Adrenal gland (tissue), 5 donors: ENCODE measurements around the gene MYPN.

ENCODE experiments used
- POLR2A ChIP-seq, 2 donors: fragments of 450-650 bp; IDR thresholded peaks; one replicate each; pipeline ENCODE4 v1.6.1; 2017; ENCODE audit warnings: antibody characterized with exemption in 2 of 2, mild to moderate bottlenecking in 2 of 2, moderate library complexity in 1 of 2
- TF ChIP-seq, protein P1 (sequence below), 6 experiments: fragments of 450-650 bp in 4 of 6; fragments of 200-600 bp in 2 of 6; sonication (generic) in 1 of 6; IDR thresholded peaks; 1 replicate in 5 of 6; 2 replicates in 1 of 6; pipeline versions ENCODE4 v1.5.1 to v1.8.0; 2016 to 2021; ENCODE audit warnings: antibody characterized with exemption in 6 of 6, mild to moderate bottlenecking in 2 of 6, moderate library complexity in 1 of 6
- donor health status: DM: no; HTN: no; CAD: no.

DNA sequence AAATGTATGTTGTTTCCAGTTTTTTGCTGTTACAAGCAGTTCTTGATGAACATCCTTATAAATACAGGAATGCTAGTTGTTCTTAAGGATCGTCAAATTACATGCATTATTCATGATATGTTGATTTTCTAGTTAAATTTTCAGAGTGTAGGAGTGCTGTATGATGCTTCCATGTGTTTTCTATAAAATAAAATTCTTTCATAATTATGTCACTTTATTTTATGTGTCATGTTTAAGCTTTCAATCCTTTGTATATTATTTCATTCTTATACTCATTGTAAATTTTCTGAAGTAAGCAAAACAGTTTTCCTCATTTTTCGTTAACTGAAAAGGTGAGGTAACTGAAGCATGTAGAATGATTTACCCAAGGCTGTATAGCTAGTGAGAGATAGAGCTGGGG, 16.8 kb upstream of the MYPN start:
- TF ChIP-seq, protein P1, sequence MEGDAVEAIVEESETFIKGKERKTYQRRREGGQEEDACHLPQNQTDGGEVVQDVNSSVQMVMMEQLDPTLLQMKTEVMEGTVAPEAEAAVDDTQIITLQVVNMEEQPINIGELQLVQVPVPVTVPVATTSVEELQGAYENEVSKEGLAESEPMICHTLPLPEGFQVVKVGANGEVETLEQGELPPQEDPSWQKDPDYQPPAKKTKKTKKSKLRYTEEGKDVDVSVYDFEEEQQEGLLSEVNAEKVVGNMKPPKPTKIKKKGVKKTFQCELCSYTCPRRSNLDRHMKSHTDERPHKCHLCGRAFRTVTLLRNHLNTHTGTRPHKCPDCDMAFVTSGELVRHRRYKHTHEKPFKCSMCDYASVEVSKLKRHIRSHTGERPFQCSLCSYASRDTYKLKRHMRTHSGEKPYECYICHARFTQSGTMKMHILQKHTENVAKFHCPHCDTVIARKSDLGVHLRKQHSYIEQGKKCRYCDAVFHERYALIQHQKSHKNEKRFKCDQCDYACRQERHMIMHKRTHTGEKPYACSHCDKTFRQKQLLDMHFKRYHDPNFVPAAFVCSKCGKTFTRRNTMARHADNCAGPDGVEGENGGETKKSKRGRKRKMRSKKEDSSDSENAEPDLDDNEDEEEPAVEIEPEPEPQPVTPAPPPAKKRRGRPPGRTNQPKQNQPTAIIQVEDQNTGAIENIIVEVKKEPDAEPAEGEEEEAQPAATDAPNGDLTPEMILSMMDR (IDR thresholded peaks at IDR 0.05) = no peak
- TF ChIP-seq POLR2A (IDR thresholded peaks at IDR 0.05) = no peak
